ENCODE measurements around the gene KCNMA1.

The KCNMA1 gene

GRCh38 chr10:77363210-77363609 is 274.4 kb downstream of the KCNMA1 start:
- H3K4me3 ChIP-seq (ENCODE audit: low read depth, low read length): no peak overlapping the region
- TF ChIP-seq CTCF (IDR thresholded peaks at IDR 0.05; ENCODE audit: control insufficient read depth, extremely low read depth, insufficient read depth): no peak
- no peak for DNase-seq (ENCODE audit: low read depth)

- H3K4me3 ChIP-seq (ENCODE audit: low read depth, low read length): no peak overlapping the region
- no peak for DNase-seq (ENCODE audit: low read depth)
- TF ChIP-seq CTCF (IDR thresholded peaks at IDR 0.05; ENCODE audit: control insufficient read depth, extremely low read depth, insufficient read depth): no peak
Observed at GRCh38 chr10:77361831-77362230, 275.8 kb downstream of the KCNMA1 start.

- no peak overlapping the region for H3K4me3 ChIP-seq (ENCODE audit: low read depth, low read length)
- TF ChIP-seq CTCF (IDR thresholded peaks at IDR 0.05; ENCODE audit: control insufficient read depth, extremely low read depth, insufficient read depth): no peak
- DNase-seq (ENCODE audit: low read depth): no peak
Observed at GRCh38 chr10:77361426-77361825, 276.2 kb downstream of the KCNMA1 start.

- H3K4me3 ChIP-seq (ENCODE audit: low read depth, low read length): no peak overlapping the region
- DNase-seq (ENCODE audit: low read depth): no peak
- no peak for TF ChIP-seq CTCF (IDR thresholded peaks at IDR 0.05; ENCODE audit: control insufficient read depth, extremely low read depth, insufficient read depth)
Observed at GRCh38 chr10:77360835-77361234, 276.8 kb downstream of the KCNMA1 start.

- no peak for DNase-seq (ENCODE audit: low read depth)
- H3K4me3 ChIP-seq (ENCODE audit: low read depth, low read length): no peak overlapping the region
- no peak for TF ChIP-seq CTCF (IDR thresholded peaks at IDR 0.05; ENCODE audit: control insufficient read depth, extremely low read depth, insufficient read depth)
Observed at GRCh38 chr10:77359950-77360520, 277.6 kb downstream of the KCNMA1 start.

GRCh38 chr10:77359287-77359691 is 278.3 kb downstream of the KCNMA1 start:
- H3K4me3 ChIP-seq (ENCODE audit: low read depth, low read length): no peak overlapping the region
- no peak for TF ChIP-seq CTCF (IDR thresholded peaks at IDR 0.05; ENCODE audit: control insufficient read depth, extremely low read depth, insufficient read depth)
- DNase-seq (ENCODE audit: low read depth): no peak

GRCh38 chr10:77358656-77359055 is 279.0 kb downstream of the KCNMA1 start:
- no peak for DNase-seq (ENCODE audit: low read depth)
- H3K4me3 ChIP-seq (ENCODE audit: low read depth, low read length): no peak overlapping the region
- no peak for TF ChIP-seq CTCF (IDR thresholded peaks at IDR 0.05; ENCODE audit: control insufficient read depth, extremely low read depth, insufficient read depth)

All from LNCaP clone FGC (cell line).